Measurements from ENCODE around the gene PLA2G4D.

The PLA2G4D gene

DNA sequence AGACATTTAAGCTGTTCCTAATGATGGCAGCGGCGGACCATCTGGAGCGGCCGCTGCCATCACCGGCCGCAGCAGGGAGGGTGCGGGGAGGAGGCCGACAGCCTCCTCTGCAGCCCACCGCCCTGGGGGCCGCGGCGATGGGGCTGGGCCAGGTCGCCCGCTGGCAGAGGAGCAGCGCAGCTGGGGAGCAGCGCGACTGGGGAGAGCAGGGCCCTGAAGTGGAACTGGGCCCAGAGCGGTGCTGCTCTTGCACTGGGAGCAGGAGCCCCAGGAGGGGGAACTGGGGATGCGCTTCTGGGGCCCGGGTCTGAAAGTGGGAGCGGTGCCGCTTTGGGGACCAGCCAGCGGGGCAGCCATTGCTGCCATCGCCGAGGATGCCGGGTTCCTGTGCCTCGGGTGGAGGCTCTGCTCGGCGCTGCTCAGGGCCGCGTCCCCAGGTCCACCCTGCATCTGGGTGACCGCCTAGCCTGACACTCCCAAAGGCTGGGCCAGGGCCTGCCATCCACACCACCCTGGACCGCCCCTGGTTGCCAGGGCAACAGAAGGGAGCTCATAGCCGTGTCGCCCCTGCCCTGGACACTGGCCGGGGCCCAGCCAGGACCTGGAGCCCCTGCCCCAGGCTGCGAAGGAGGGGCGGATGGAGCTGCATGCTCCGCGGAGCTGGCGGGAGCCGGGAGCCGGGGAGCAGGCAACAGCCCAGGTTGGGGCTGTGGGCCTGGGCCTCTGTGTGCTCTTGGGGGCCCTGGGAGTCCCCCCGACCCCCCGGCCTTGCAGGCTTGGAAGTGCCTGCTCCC, 58.1 kb downstream of the PLA2G4D start:
- no peak for DNase-seq
- in situ Hi-C loops (cut with MboI; ENCODE audit: low pct_unique_long_range_greater_than_20kb, low sequenced_read_pairs) = no loop called here

GRCh38 chr15:42035435-42035761, 59.0 kb downstream of the PLA2G4D start:
- DNase-seq = peak; percentile 14
- in situ Hi-C loops (cut with MboI; ENCODE audit: low pct_unique_long_range_greater_than_20kb, low sequenced_read_pairs) = no loop called here

DNA sequence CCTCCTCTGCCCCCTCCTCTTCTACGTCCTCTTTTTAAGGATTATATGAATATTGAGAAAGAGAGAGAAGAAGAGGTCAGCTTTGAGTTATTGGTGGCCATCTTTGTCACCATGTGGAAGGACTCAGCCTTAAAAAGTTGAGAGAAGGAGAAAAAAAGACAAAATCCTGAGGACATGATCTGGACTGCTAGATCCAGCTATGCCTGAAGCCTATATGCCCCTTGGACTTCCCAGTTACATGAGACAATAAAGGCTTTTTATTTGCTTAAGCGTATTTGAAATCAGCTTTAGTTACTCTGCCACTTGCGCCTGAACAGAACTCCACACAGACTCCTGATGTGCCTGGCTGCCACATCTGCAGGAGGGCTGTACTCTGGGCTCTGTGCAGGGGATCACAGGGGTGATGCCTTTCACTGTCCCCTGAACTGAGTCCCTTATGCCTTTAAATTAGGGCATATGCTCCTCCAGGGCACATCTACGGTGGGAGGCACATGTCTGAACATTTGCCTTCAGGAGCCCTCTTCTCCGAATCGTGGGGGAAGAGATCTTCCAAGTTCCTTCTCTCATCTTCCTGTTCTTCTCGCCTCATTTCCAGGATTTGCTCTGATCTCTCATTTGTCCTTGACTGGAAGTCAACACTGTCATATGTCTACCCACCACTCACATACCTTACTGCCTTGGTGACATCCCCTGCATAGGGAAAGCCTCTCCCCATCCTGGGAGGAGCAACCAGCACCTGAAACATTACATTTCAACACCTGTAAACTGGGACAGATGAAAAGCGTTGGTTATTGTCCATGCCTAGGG, 59.5 kb downstream of the PLA2G4D start:
- in situ Hi-C loops (cut with MboI; ENCODE audit: low pct_unique_long_range_greater_than_20kb, low sequenced_read_pairs) = no loop called here
- DNase-seq = no peak

DNA sequence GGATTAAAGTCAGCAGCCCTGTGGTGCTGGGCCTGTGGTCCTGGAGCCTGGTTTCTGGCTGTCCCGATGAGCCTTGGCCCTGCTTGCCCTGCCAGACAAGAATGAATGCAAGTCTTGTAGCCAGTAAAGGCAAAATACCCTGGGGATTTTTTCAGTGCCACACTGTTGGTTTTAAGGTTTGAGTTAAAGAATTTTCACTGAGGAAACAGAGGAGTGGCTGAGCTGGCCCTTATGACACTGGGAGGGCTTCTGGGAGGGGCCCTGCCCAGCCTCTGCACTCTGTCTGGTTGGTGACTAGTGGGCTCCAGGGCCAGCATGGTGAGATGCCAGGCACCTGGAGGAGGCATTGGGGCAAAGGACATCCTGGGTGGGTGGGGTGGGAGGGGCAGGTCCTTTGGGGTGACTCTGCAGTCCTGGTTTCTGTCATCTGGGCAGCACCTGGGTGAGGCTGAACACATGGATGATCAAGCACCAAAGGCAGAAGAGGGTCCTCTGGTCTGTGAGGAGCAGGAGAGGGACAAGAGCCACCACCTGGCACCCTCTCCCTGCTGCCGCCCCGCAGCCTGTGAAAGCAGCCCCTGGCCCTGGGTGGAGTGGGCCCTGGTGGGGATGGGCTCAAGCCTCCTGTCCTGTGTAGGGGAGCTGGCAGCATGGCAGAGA, 61.0 kb downstream of the PLA2G4D start:
- in situ Hi-C loops (cut with MboI; ENCODE audit: low pct_unique_long_range_greater_than_20kb, low sequenced_read_pairs) = no loop called here
- no peak for DNase-seq

- no peak for DNase-seq
- in situ Hi-C loops (cut with MboI; ENCODE audit: low pct_unique_long_range_greater_than_20kb, low sequenced_read_pairs) = no loop called here
Observed at GRCh38 chr15:42032376-42033213, 61.8 kb downstream of the PLA2G4D start.

DNA sequence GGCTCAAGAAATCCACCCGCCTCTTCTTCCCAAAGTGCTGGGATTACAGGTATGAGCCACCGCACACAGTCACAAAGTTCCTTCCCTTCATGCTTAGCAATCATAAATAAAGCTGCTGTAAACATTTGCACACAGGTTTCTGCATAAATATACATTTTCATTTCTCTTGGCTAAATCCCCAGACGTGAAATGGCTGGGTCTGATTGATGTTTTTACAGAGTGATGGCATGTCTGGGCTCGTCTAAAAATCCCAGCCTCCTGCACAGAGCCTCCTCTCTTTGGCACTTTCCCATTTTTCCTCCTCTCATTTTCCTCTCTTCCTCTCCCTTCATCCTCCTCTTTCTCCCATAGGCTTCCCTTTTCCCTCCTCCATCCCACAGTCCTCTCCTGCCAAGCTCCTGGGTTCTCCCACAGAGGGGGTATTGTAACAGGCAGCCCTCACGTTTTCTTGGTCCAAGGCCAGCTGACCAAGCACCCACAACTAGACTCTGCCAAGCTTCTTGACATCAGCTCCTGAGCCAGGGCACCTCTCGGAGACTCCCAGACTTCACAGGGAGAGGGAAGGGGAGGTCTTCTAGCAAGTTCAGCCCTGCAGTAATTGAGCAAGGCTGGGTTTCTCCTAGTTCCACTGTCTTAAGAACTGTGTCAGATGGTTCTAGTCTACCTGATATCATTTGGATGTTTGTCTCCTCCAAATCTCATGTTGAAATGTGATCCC, 63.0 kb downstream of the PLA2G4D start:
- no peak for DNase-seq
- in situ Hi-C loops (cut with MboI; ENCODE audit: low pct_unique_long_range_greater_than_20kb, low sequenced_read_pairs) = no loop called here

DNA sequence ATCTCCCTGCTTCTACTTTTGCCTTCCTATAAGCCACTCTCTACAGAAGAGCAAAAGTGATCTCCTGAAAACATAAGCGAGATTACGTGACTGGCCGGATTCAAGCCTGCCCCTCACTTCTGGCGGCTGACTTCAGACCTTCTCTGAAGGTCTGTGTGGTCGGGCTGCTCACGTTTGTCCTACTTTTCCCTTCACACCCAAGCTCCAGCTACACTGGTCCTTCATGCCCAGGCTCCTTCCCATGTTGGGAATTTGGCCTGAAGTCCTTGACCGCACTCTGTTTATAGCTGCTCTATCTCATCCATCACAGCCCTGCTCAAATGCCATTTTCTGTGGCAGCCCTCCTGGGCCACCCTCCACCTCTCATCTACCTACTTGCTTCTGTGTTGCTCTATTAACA, 66.8 kb downstream of the PLA2G4D start:
- DNase-seq = no peak
- in situ Hi-C loops (cut with MboI; ENCODE audit: low pct_unique_long_range_greater_than_20kb, low sequenced_read_pairs) = no loop called here

GRCh38 chr15:42024303-42024702, 70.1 kb downstream of the PLA2G4D start:
- DNase-seq = no peak
- in situ Hi-C loops (cut with MboI; ENCODE audit: low pct_unique_long_range_greater_than_20kb, low sequenced_read_pairs) = no loop called here

DNA sequence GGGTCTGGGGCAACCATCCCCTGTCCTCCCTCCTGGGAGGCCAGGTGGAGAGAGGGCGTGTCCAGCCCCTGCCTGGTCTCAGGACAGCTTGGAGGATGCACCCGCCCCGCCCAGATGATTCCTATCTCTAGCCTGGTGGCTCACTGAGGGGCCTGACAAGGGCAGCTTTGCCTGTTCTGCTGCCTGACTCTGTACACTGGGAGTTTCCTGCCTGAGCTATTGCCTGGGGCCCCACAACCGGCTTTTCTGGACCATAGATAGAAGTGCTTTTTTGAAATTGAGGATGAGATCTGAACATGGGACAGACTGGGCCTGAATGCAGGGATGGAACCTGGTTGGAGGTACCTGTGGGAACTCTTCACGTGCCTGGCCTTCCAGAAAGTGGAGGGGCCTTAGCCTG, 72.8 kb downstream of the PLA2G4D start:
- in situ Hi-C loops (cut with MboI; ENCODE audit: low pct_unique_long_range_greater_than_20kb, low sequenced_read_pairs) = no loop called here
- no peak for DNase-seq

DNA sequence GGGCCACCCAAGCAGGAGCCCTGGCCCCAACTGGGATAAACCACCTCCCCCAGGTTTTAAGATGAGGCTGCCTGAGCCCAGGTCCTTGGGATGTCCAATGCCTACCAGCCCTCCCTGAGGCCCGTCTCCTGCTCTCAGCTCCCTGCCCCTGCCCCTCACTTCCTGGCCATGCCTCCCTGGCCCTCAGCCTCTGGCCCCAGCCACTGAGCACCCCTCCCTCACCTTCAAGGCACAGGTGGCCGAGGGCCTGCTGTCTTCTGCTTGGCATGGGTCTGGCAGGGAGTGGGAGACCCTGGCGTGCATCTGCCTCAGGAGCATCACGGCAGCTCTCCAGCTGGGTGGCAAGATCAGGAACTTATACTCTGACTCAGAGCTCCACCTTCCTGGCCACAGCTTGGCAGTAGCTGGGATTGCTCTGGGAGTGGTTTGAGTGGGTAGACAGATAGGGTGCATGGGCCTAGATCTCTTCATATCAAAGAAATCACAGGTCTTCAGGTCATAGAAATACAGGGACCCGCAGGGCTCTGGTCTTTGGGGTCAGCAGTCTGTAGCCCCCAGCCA, 73.6 kb downstream of the PLA2G4D start, which contains the start of gene PLA2G4E:
Gene PLA2G4E, minus strand, starts transcription at position 330 of the 561 bp plus-strand sequence. Its CDS starts 12 bp downstream, at position 318.
- DNase-seq = no peak
- in situ Hi-C loops (cut with MboI; ENCODE audit: low pct_unique_long_range_greater_than_20kb, low sequenced_read_pairs) = no loop called here

- in situ Hi-C loops (cut with MboI; ENCODE audit: low pct_unique_long_range_greater_than_20kb, low sequenced_read_pairs) = no loop called here
- DNase-seq = no peak
Observed at GRCh38 chr15:42018306-42019224, 75.8 kb downstream of the PLA2G4D start.
